Measurements from ENCODE around the gene NFRKB. TPM values are rescaled to one million over a fixed set of nuclear protein-coding genes. Genes with fewer than 3 reads are reported as not detected.

Gene NFRKB
- 9.4 and 26.9 TPM in 2 replicates for total RNA-seq (2014; rRNA removed; shearing (Covaris generic); ENCODE audit: low replicate concordance)

DNA sequence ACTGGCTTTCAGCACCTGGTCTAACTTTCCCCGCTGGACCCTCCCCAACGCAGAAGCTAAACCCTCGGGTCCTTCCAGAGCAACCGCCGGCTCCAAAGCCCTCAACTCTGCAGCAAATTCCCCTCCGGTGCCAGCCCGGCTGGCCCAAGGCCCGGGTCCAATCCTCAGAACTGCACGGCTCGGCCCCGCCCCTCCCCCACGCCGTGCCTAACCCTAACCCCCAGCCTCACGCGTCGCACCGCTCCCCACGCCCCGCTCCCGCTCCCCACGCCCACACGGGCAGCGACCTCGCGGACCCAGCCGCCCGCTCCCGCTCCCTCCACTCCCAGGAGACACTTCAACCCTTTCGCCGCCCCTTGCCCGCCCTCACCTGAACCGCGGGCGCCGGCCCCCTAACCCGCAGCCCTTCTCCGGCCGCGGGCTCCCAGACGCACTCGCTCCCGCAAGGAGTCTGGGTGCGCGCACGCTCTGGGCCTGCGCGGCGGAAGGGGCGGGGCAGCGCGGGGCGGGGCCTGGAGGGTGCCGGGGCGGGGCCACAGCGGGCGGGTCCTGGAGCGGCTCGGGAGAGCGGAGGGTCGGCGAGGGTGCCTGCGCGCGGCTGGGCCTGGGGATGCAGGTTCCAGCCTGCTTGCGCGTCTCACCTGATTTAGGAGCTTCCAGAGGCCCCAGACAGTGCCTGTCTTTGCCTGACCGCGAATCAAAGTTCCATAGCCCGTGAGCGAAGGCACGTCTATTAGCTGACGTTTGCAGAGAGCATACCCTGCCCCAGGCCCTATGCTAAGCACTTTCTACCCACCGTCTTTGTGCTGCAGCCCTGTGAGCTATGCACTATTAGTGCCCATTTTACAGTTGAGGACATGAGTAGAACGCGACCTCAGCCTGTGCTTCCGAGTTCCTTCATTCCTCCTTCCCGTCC lies at the start of gene NFRKB:
NFRKB (minus strand) TSS at position 453 of the 916 bp plus-strand sequence. CDS start 2,729 bp downstream, outside the sequence.
- Histone ChIP-seq H3K36me3 (ENCODE audit: insufficient read depth, low read length) (0 out of 2 replicates have a peak, but pooled peaks cover 9% of the 10 kb centered on the region), H3K4me2 (ENCODE audit: low read depth, low read length, poor library complexity, severe bottlenecking) (peak within 1 kb of the TSS; percentile 79), H3K9me2 (replicated peaks; ENCODE audit: insufficient read depth, low read length) (no peaks in the 10 kb centered on the region)

DNA sequence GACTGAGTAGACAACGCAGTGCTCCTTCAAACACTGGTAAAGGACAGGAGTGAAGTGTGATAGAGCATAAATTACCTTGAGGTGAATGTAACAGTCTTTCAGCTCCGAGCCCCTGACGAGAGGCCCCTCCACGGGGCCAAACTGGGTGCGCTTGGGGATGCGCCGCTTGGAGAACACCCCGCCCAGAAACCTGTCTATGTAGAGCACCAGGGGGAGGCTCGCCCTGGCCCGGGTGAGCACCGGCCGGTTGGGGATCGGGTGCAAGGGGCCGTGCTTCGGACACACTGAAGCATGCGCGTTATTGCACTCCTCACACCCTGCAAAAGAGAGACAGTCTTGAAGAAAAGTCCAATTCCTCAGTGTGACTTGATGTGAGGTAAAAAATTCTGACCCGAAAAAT lies 49.3 kb upstream of the NFRKB start:
- H3K27me3 ChIP-seq (ENCODE audit: low read length), result no peaks in the 10 kb centered on the region
- H3K9me2 ChIP-seq (replicated peaks; ENCODE audit: insufficient read depth, low read length), result no peaks in the 10 kb centered on the region
- H3K9ac ChIP-seq (ENCODE audit: low read length), result no peak overlapping the region
- no peaks in the 10 kb centered on the region for H3K79me2 ChIP-seq (ENCODE audit: low read length)
- no peaks in the 10 kb centered on the region for H3K9me3 ChIP-seq (ENCODE audit: low read length)
- no peak for DNase-seq
- no peak overlapping the region for H3K4me3 ChIP-seq (ENCODE audit: low read length)
- H2AFZ ChIP-seq (ENCODE audit: low read length), result no peak overlapping the region
- no peak overlapping the region for H3K27ac ChIP-seq (ENCODE audit: low read length)
- peaks cover 5% of the 10 kb centered on the region; the same call in 1 of the 2 replicates for H3K36me3 ChIP-seq (ENCODE audit: insufficient read depth, low read length)
- peaks cover 52% of the 10 kb centered on the region for H3K4me1 ChIP-seq (ENCODE audit: low read length)
- no peaks in the 10 kb centered on the region for H4K20me1 ChIP-seq (ENCODE audit: insufficient read depth, low read depth, low read length)
- H3K4me2 ChIP-seq (ENCODE audit: low read depth, low read length, poor library complexity, severe bottlenecking), result no peak overlapping the region

More for the DNA sequence above, at the start of gene NFRKB:
- no peaks in the 10 kb centered on the region for H3K9me3 ChIP-seq (ENCODE audit: low read length)
- H3K79me2 ChIP-seq (ENCODE audit: low read length), result peaks cover 31% of the 10 kb centered on the region
- no peaks in the 10 kb centered on the region for H3K27me3 ChIP-seq (ENCODE audit: low read length)
- H3K9ac ChIP-seq (ENCODE audit: low read length), result peak within 1 kb of the TSS; percentile 79
- no peak within 1 kb of the TSS; the same call in 1 of the 2 replicates for H2AFZ ChIP-seq (ENCODE audit: low read length)
- DNase-seq, result peak; percentile 88
- peaks cover 15% of the 10 kb centered on the region for H3K4me1 ChIP-seq (ENCODE audit: low read length)
- H3K27ac ChIP-seq (ENCODE audit: low read length), result peak within 1 kb of the TSS; percentile 43; the same call in 1 of the 2 replicates
- no peaks in the 10 kb centered on the region for H4K20me1 ChIP-seq (ENCODE audit: insufficient read depth, low read depth, low read length)
- peak within 1 kb of the TSS; percentile 82 for H3K4me3 ChIP-seq (ENCODE audit: low read length)

DNA sequence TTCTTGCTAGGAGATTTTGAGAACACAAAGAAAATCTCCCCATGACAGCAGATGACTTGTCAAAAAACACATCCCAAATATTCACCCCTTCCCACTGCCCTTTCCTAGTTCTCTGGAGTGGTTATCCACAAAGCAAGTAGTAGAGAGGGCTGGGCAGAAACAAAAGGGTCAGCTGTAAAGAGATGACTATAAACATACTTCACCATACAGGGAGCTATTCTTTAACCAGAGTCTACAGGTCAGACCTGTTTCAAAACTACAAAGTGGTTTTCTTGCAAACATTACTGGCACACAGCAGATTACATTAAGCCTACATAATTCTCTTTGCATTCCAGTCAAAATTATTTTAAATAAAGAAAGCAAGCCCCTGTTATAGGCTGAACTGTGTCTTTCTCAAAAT lies 47.7 kb upstream of the NFRKB start:
- Histone ChIP-seq H3K27ac (ENCODE audit: low read length) (peak overlapping the region; percentile 27; the same call in 1 of the 2 replicates), H3K9me2 (replicated peaks; ENCODE audit: insufficient read depth, low read length) (no peaks in the 10 kb centered on the region), H3K4me1 (ENCODE audit: low read length) (peaks cover 53% of the 10 kb centered on the region)

DNA sequence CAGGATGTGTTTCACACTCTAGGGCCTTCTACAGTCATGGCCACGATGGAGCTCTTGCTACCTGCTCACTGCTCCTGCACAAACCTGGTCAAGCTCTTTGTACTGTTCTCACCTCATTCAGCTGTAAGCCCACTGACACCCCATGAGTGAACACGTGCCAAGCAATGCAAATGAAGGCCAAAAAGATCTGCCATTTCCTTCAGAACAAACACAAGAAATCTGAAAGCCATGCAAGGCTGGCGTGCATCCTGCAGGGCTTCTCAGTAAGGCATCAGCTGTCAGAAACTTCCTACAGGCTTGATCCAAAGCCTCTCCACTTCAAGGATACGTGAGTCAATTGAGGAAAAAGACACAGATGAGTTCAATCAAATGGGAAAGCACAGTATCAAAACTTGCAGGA lies 44.1 kb upstream of the NFRKB start:
- Histone ChIP-seq H4K20me1 (ENCODE audit: insufficient read depth, low read depth, low read length) (no peaks in the 10 kb centered on the region), H3K9me3 (ENCODE audit: low read length) (no peaks in the 10 kb centered on the region), H3K4me2 (ENCODE audit: low read depth, low read length, poor library complexity, severe bottlenecking) (peak overlapping the region; percentile 60), H3K4me3 (ENCODE audit: low read length) (peak overlapping the region; percentile 15; the same call in 1 of the 2 replicates), H3K9me2 (replicated peaks; ENCODE audit: insufficient read depth, low read length) (no peaks in the 10 kb centered on the region), H3K27me3 (ENCODE audit: low read length) (no peaks in the 10 kb centered on the region), H3K4me1 (ENCODE audit: low read length) (peaks cover 22% of the 10 kb centered on the region), H2AFZ (ENCODE audit: low read length) (no peak overlapping the region; the same call in 1 of the 2 replicates), H3K36me3 (ENCODE audit: insufficient read depth, low read length) (peaks cover 5% of the 10 kb centered on the region; the same call in 1 of the 2 replicates), H3K27ac (ENCODE audit: low read length) (peak overlapping the region; percentile 72), H3K79me2 (ENCODE audit: low read length) (no peaks in the 10 kb centered on the region), H3K9ac (ENCODE audit: low read length) (peak overlapping the region; percentile 33; the same call in 1 of the 2 replicates)
- peak; percentile 60 for DNase-seq

More for the DNA sequence above, 47.7 kb upstream of the NFRKB start:
- DNase-seq, result no peak
- Histone ChIP-seq H4K20me1 (ENCODE audit: insufficient read depth, low read depth, low read length) (no peaks in the 10 kb centered on the region), H3K9ac (ENCODE audit: low read length) (no peak overlapping the region), H3K27me3 (ENCODE audit: low read length) (no peaks in the 10 kb centered on the region), H3K79me2 (ENCODE audit: low read length) (no peaks in the 10 kb centered on the region), H3K4me3 (ENCODE audit: low read length) (no peak overlapping the region), H2AFZ (ENCODE audit: low read length) (no peak overlapping the region), H3K36me3 (ENCODE audit: insufficient read depth, low read length) (peaks cover 5% of the 10 kb centered on the region; the same call in 1 of the 2 replicates), H3K9me3 (ENCODE audit: low read length) (no peaks in the 10 kb centered on the region), H3K4me2 (ENCODE audit: low read depth, low read length, poor library complexity, severe bottlenecking) (no peak overlapping the region)

DNA sequence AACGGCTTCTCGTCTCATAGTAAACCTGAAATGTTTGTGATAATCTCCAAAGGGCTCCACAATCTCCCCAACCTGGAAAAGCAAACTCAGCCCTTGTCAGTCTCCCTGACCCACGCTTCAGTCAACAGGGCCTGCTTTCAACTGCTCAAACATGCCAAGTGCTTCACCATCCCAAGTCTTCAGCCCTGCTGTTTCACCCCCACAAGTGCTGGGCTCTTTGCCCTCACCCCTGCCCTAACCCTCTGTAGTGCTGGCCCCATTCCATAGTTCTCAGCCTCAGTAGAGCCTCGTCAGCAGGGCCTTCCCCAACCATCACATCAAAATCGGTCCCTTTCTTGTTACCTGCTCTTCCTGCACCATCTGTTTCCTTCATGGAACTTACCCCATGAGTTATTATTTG lies 43.4 kb upstream of the NFRKB start:
- Histone ChIP-seq H3K9me3 (ENCODE audit: low read length) (no peaks in the 10 kb centered on the region), H3K79me2 (ENCODE audit: low read length) (no peaks in the 10 kb centered on the region), H4K20me1 (ENCODE audit: insufficient read depth, low read depth, low read length) (no peaks in the 10 kb centered on the region), H3K27me3 (ENCODE audit: low read length) (no peaks in the 10 kb centered on the region), H3K4me2 (ENCODE audit: low read depth, low read length, poor library complexity, severe bottlenecking) (no peak overlapping the region), H2AFZ (ENCODE audit: low read length) (no peak overlapping the region), H3K27ac (ENCODE audit: low read length) (peak overlapping the region; percentile 72), H3K9me2 (replicated peaks; ENCODE audit: insufficient read depth, low read length) (no peaks in the 10 kb centered on the region), H3K36me3 (ENCODE audit: insufficient read depth, low read length) (peaks cover 5% of the 10 kb centered on the region; the same call in 1 of the 2 replicates), H3K4me3 (ENCODE audit: low read length) (no peak overlapping the region), H3K9ac (ENCODE audit: low read length) (no peak overlapping the region), H3K4me1 (ENCODE audit: low read length) (peaks cover 22% of the 10 kb centered on the region)
- no peak for DNase-seq

DNA sequence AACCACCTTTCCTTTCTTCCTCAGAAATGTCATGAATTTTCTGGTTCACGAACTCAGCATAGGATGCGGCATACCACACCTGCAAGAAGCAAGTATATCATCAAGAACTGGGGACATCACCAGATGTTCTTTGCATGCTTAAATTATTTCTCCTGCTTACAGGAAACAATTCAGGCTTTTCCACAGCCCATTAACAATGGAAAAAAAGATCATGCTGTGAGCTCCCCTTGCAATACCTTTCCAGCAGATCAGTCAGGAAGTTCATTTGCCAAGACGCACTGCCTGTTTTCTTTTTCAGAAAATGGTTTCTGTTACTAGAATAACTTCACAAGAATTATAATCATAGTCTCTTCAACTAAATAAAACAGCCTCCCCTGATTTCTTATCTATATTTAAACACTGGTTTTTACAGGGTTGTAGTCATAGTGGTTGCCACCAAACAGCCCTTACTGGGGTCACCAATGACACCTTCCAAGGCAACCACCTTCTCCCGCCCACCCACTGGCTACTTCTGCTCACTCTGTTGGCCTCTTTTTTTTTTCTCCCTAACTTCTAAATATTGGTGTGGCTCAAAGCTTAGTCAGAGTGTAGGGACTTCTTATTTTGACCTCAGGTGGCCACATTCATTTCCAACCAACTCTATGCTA lies 42.3 kb upstream of the NFRKB start:
- Histone ChIP-seq H3K9ac (ENCODE audit: low read length) (no peak overlapping the region), H3K4me1 (ENCODE audit: low read length) (peaks cover 22% of the 10 kb centered on the region), H3K9me2 (replicated peaks; ENCODE audit: insufficient read depth, low read length) (no peaks in the 10 kb centered on the region), H3K4me2 (ENCODE audit: low read depth, low read length, poor library complexity, severe bottlenecking) (no peak overlapping the region), H3K79me2 (ENCODE audit: low read length) (no peaks in the 10 kb centered on the region), H3K9me3 (ENCODE audit: low read length) (no peaks in the 10 kb centered on the region), H4K20me1 (ENCODE audit: insufficient read depth, low read depth, low read length) (no peaks in the 10 kb centered on the region), H2AFZ (ENCODE audit: low read length) (no peak overlapping the region), H3K27ac (ENCODE audit: low read length) (no peak overlapping the region), H3K4me3 (ENCODE audit: low read length) (no peak overlapping the region), H3K36me3 (ENCODE audit: insufficient read depth, low read length) (peaks cover 5% of the 10 kb centered on the region; the same call in 1 of the 2 replicates), H3K27me3 (ENCODE audit: low read length) (no peaks in the 10 kb centered on the region)
- no peak for DNase-seq

DNA sequence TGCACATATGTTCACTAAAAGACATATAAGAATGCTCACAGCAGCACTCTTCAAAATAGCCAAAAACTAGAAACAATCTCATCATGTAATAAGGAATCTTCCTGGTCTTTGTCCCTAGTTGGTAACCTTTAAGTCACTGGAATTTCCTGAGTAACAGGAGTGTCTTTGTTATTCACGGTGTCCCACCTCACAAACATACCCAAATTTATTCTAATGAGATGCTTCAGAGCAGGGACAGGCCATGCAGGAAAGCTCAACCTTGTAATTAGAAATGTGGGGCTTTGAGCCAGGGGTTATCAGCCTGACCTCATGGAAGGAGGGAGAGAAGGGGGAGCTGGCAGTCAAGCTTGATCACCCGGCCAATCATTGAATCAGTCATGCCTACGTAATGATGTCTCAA lies 40.3 kb upstream of the NFRKB start:
- Histone ChIP-seq H3K9ac (ENCODE audit: low read length) (no peak overlapping the region), H3K27me3 (ENCODE audit: low read length) (no peaks in the 10 kb centered on the region), H3K4me1 (ENCODE audit: low read length) (peaks cover 15% of the 10 kb centered on the region), H3K27ac (ENCODE audit: low read length) (no peak overlapping the region), H3K79me2 (ENCODE audit: low read length) (no peaks in the 10 kb centered on the region), H3K4me3 (ENCODE audit: low read length) (no peak overlapping the region), H3K4me2 (ENCODE audit: low read depth, low read length, poor library complexity, severe bottlenecking) (no peak overlapping the region), H3K36me3 (ENCODE audit: insufficient read depth, low read length) (no peaks in the 10 kb centered on the region), H3K9me2 (replicated peaks; ENCODE audit: insufficient read depth, low read length) (no peaks in the 10 kb centered on the region), H4K20me1 (ENCODE audit: insufficient read depth, low read depth, low read length) (no peaks in the 10 kb centered on the region), H3K9me3 (ENCODE audit: low read length) (no peaks in the 10 kb centered on the region), H2AFZ (ENCODE audit: low read length) (no peak overlapping the region)
- no peak for DNase-seq

DNA sequence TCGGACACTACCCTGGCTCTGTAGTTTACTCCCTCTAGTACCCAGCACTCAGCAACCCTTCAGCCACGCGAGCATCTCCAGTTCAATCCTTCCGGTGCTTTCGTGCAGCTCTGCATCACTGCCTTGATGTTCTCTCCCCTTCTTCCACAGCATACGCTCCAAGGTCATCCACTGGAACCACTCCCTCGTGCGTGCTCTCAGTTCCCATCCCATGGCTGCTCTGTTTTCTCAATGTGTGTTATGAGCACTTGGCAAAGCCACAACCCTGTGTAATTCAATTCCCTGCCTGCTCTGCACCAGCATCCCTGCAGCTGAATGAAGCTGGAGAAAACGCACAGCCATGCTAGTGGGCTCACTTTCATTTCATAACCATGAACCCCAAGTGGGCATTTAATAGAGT lies 38.5 kb upstream of the NFRKB start:
- no peaks in the 10 kb centered on the region for H3K27me3 ChIP-seq (ENCODE audit: low read length)
- H3K27ac ChIP-seq (ENCODE audit: low read length), result no peak overlapping the region
- no peak overlapping the region for H2AFZ ChIP-seq (ENCODE audit: low read length)
- H3K36me3 ChIP-seq (ENCODE audit: insufficient read depth, low read length), result no peaks in the 10 kb centered on the region
- no peaks in the 10 kb centered on the region for H3K9me2 ChIP-seq (replicated peaks; ENCODE audit: insufficient read depth, low read length)
- H3K4me2 ChIP-seq (ENCODE audit: low read depth, low read length, poor library complexity, severe bottlenecking), result no peak overlapping the region
- no peak for DNase-seq
- H3K79me2 ChIP-seq (ENCODE audit: low read length), result no peaks in the 10 kb centered on the region
- no peaks in the 10 kb centered on the region for H3K9me3 ChIP-seq (ENCODE audit: low read length)
- no peak overlapping the region for H3K9ac ChIP-seq (ENCODE audit: low read length)
- H3K4me1 ChIP-seq (ENCODE audit: low read length), result no peaks in the 10 kb centered on the region
- H3K4me3 ChIP-seq (ENCODE audit: low read length), result no peak overlapping the region
- no peaks in the 10 kb centered on the region for H4K20me1 ChIP-seq (ENCODE audit: insufficient read depth, low read depth, low read length)

Data from Karpas-422 (cell line).